ENCODE results near the gene KDM5B. TPM values are rescaled to one million over a fixed set of nuclear protein-coding genes. Genes with fewer than 3 reads are reported as not detected.

Gene KDM5B
- total RNA-seq, 1 donor from 2014 or later: 126 TPM

GRCh38 chr1:202812176-202813026 lies 4.2 kb upstream of the KDM5B start:
- TF ChIP-seq CTCF (IDR thresholded peaks at IDR 0.05): no peak
- peaks cover under 1% of the 10 kb centered on the region for H3K27me3 Mint-ChIP-seq (ENCODE audit: low read depth)
- DNase-seq (ENCODE audit: low spot score): no peak
- H3K36me3 Mint-ChIP-seq (ENCODE audit: low read depth): no peaks in the 10 kb centered on the region
- H3K4me1 Mint-ChIP-seq (ENCODE audit: low read depth): peaks cover 31% of the 10 kb centered on the region
- no peaks in the 10 kb centered on the region for H3K9me3 Mint-ChIP-seq (ENCODE audit: low read depth)
- H3K4me3 Mint-ChIP-seq (ENCODE audit: unreplicated experiment): peak overlapping the region; percentile 92
- H3K27ac Mint-ChIP-seq (ENCODE audit: unreplicated experiment): peak overlapping the region; percentile 22

GRCh38 chr1:202811296-202812175 lies 3.3 kb upstream of the KDM5B start:
- no peak for DNase-seq (ENCODE audit: low spot score)
- no peak for TF ChIP-seq CTCF (IDR thresholded peaks at IDR 0.05)
- no peaks in the 10 kb centered on the region for H3K27me3 Mint-ChIP-seq (ENCODE audit: low read depth)
- peak overlapping the region; percentile 92 for H3K4me3 Mint-ChIP-seq (ENCODE audit: unreplicated experiment)
- no peaks in the 10 kb centered on the region for H3K9me3 Mint-ChIP-seq (ENCODE audit: low read depth)
- H3K4me1 Mint-ChIP-seq (ENCODE audit: low read depth): peaks cover 31% of the 10 kb centered on the region
- no peaks in the 10 kb centered on the region for H3K36me3 Mint-ChIP-seq (ENCODE audit: low read depth)
- peak overlapping the region; percentile 96 for H3K27ac Mint-ChIP-seq (ENCODE audit: unreplicated experiment)

GRCh38 chr1:202810615-202811295 lies 2.5 kb upstream of the KDM5B start, which contains the start of gene PCAT6:
TSS of gene PCAT6 (plus strand) at chr1:202810954.
- Mint-ChIP-seq H3K4me3 (ENCODE audit: unreplicated experiment) (peak within 1 kb of the TSS; percentile 92), H3K36me3 (ENCODE audit: low read depth) (no peaks in the 10 kb centered on the region), H3K4me1 (ENCODE audit: low read depth) (peaks cover 38% of the 10 kb centered on the region), H3K9me3 (ENCODE audit: low read depth) (no peaks in the 10 kb centered on the region), H3K27me3 (ENCODE audit: low read depth) (no peaks in the 10 kb centered on the region), H3K27ac (ENCODE audit: unreplicated experiment) (peak within 1 kb of the TSS; percentile 96)
- peak; percentile 96 for DNase-seq (ENCODE audit: low spot score)
- peak; percentile 10 for TF ChIP-seq CTCF (IDR thresholded peaks at IDR 0.05)

- DNase-seq (ENCODE audit: low spot score): no peak
- Mint-ChIP-seq H3K27me3 (ENCODE audit: low read depth) (no peaks in the 10 kb centered on the region), H3K4me1 (ENCODE audit: low read depth) (peaks cover 44% of the 10 kb centered on the region)
These were observed 2.0 kb upstream of the KDM5B start for GRCh38 chr1:202810193-202810614.

More at GRCh38 chr1:202810193-202810614, 2.0 kb upstream of the KDM5B start:
- H3K36me3 Mint-ChIP-seq (ENCODE audit: low read depth): no peaks in the 10 kb centered on the region
- H3K4me3 Mint-ChIP-seq (ENCODE audit: unreplicated experiment): peak overlapping the region; percentile 92
- no peaks in the 10 kb centered on the region for H3K9me3 Mint-ChIP-seq (ENCODE audit: low read depth)
- no peak for TF ChIP-seq CTCF (IDR thresholded peaks at IDR 0.05)
- peak overlapping the region; percentile 96 for H3K27ac Mint-ChIP-seq (ENCODE audit: unreplicated experiment)

Measured in chondrocyte (in vitro differentiated cells).